Transverse colon (tissue), 4 donors: Measurements from ENCODE around the gene MAP2K4. TPM values are rescaled to one million over a fixed set of nuclear protein-coding genes. Genes with fewer than 3 reads are reported as not detected.

Experiments
- DNase-seq: peaks from one replicate; pipeline ENCODE4 v3.0.0-alpha.2; 2019
- H3K27ac ChIP-seq, 4 donors: fragments of 200-600 bp; sonication (generic); 2 replicates each; pipeline ENCODE4 v1.5.1; 2016 to 2018; ENCODE audit warnings: inconsistent platforms in 4 of 4
- H3K27me3 ChIP-seq: fragments of 200-600 bp; sonication (generic); 2 replicates; pipeline ENCODE4 v1.5.1; 2017; ENCODE audit warnings: inconsistent platforms
- H3K36me3 ChIP-seq, 4 donors: fragments of 200-600 bp; sonication (generic); 2 replicates each; pipeline ENCODE4 v1.5.1; 2017 to 2019; ENCODE audit warnings: inconsistent platforms in 4 of 4
- H3K4me1 ChIP-seq, 4 donors: fragments of 200-600 bp; sonication (generic); 2 replicates each; pipeline ENCODE4 v1.5.1; 2017 to 2020; ENCODE audit warnings: inconsistent platforms in 4 of 4
- H3K4me3 ChIP-seq, 4 donors: fragments of 200-600 bp; sonication (generic); 1 replicate in 1 of 4; 2 replicates in 3 of 4; pipeline versions ENCODE4 v1.5.1 to v1.6.1; 2017 to 2019; ENCODE audit warnings: inconsistent platforms in 4 of 4
- H3K9me3 ChIP-seq, 2 donors: fragments of 200-600 bp; sonication (generic); 2 replicates each; pipeline ENCODE4 v1.5.1; 2017 to 2019; ENCODE audit warnings: inconsistent platforms in 2 of 2
- CTCF ChIP-seq, 5 experiments: fragments of 200-600 bp in 3 of 5; fragments of 450-650 bp in 2 of 5; sonication (generic) in 3 of 5; IDR thresholded peaks; 1 replicate in 2 of 5; 2 replicates in 3 of 5; pipeline ENCODE4 v1.5.1; 2016 to 2017; ENCODE audit warnings: antibody characterized with exemption in 5 of 5, inconsistent platforms in 3 of 5, mild to moderate bottlenecking in 2 of 5, moderate library complexity in 1 of 5
- EP300 ChIP-seq: sonication (generic); formaldehyde crosslinking; IDR thresholded peaks from one replicate; pipeline ENCODE4 v1.6.1; 2017; ENCODE audit warnings: antibody characterized with exemption, low read depth
- POLR2A ChIP-seq: fragments of 450-650 bp; IDR thresholded peaks from one replicate; pipeline ENCODE4 v1.6.1; 2016; ENCODE audit warnings: antibody characterized with exemption, mild to moderate bottlenecking, moderate library complexity
- POLR2AphosphoS5 ChIP-seq, 3 donors: sonication (generic); formaldehyde crosslinking; IDR thresholded peaks; one replicate each; pipeline ENCODE4 v1.6.1; 2016; ENCODE audit warnings: antibody characterized with exemption in 3 of 3
- WGBS, 2 donors: methylation state at CpG; one replicate each; pipeline ENCODE4 v1.1.5; 2018; ENCODE audit warnings: low coverage in 1 of 2; 5-methylcytosine and 5-hydroxymethylcytosine counted together
- in situ Hi-C, 4 donors: fragments of 200-750 bp; cut with MboI; loops; one replicate each; pipeline versions ENCODE4 v1.15.0 to v1.15.1; 2017; ENCODE audit warnings: low sequenced_read_pairs in 3 of 4, low pct_ligation_motif_present in 1 of 4, low pct_unique_long_range_greater_than_20kb in 1 of 4
- intact Hi-C: fragments of 100-400 bp; cut with DNase I; formaldehyde crosslinking; loops from one replicate; pipeline ENCODE4 v1.15.1; 2023; ENCODE audit warnings: low total_unique reads
- total RNA-seq, 4 donors: library from RNA; depleted of rRNA; stranded (reverse); fragments of >200 nt; gene quantifications; one replicate each; pipeline ENCODE4 v1.1.0, GENCODE V29; 2016

MAP2K4 gene
- total RNA-seq, 4 donors from 2014 or later, result 6.2 to 24.0 (median 17.8) TPM

DNA sequence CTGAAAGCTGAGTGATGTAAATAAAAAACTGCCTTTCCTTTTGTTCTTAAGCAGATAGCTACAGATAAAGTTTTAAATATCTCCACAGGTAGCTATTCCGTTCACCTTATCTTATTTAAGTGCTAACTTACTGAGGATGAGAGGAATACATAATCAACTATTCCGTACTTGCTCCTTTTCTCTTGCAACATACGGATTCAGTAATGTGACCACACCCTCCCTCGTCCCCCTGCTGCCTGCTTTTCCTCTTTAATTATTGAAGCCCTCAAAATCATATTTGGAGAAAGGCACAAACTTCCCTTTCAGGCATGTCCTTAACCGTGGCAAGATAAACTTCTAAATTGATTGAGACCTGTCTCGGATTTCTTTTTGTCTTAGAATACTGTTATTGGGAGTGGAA lies 101.4 kb downstream of the MAP2K4 start:
- TF ChIP-seq EP300 (no peak), POLR2A (no peak), CTCF (IDR thresholded peaks at IDR 0.05) (no peak), POLR2AphosphoS5 (IDR thresholded peaks at IDR 0.05) (no peak)
- no peaks in the 10 kb centered on the region for H3K9me3 ChIP-seq
- H3K4me3 ChIP-seq, result no peak overlapping the region
- WGBS, 2 donors, result 83 to 89% methylated on average over 6 of the region's 6 CpGs
- in situ Hi-C loops, result no loop called here
- H3K36me3 ChIP-seq, result peaks cover 0 to 17% (median 9%) of the 10 kb centered on the region in 4 donors
- H3K27me3 ChIP-seq, result no peaks in the 10 kb centered on the region
- no peak overlapping the region for H3K27ac ChIP-seq
- intact Hi-C loops, result no loop called here
- no peaks in the 10 kb centered on the region for H3K4me1 ChIP-seq
- no peak for DNase-seq

DNA sequence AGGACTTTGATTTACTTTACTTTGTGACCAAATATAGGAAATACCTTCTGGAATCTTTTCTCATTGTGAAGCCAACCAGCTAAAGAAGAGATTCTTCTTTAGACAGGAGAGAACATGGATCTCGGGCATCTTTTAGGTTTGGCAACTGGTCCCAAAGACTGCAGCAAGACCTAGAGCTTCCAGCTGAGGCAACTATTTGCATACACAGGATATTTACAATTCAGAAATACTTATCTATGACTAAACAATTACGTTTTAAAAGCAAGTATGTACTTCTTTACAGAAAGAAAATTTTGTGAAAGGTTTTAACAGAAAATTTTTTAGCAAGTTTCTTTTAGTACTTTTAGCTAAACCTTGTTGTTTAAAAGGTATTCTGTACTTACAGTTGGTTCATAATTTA lies 106.5 kb downstream of the MAP2K4 start:
- DNase-seq, result no peak
- Histone ChIP-seq H3K4me1 (no peaks in the 10 kb centered on the region), H3K4me3 (no peak overlapping the region), H3K27ac (no peak overlapping the region), H3K27me3 (no peaks in the 10 kb centered on the region), H3K36me3 (peaks cover 0 to 43% (median 17%) of the 10 kb centered on the region in 4 donors), H3K9me3 (no peaks in the 10 kb centered on the region)
- TF ChIP-seq POLR2A (no peak), POLR2AphosphoS5 (IDR thresholded peaks at IDR 0.05) (no peak), CTCF (IDR thresholded peaks at IDR 0.05) (no peak), EP300 (no peak)
- in situ Hi-C loops, result no loop called here
- intact Hi-C loops, result no loop called here
- WGBS, 2 donors, result 84 to 92% methylated on average over 2 of the region's 2 CpGs

GRCh38 chr17:12127667-12128066 lies 107.0 kb downstream of the MAP2K4 start:
- 50 to 91% methylated on average over 2 of the region's 2 CpGs for WGBS, 2 donors
- Histone ChIP-seq H3K27me3 (no peaks in the 10 kb centered on the region), H3K4me3 (no peak overlapping the region), H3K36me3 (peaks cover 0 to 43% (median 18%) of the 10 kb centered on the region in 4 donors), H3K9me3 (no peaks in the 10 kb centered on the region), H3K4me1 (no peaks in the 10 kb centered on the region), H3K27ac (no peak overlapping the region)
- no peak for TF ChIP-seq POLR2A
- no peak for TF ChIP-seq EP300
- TF ChIP-seq CTCF (IDR thresholded peaks at IDR 0.05), result no peak
- no peak for TF ChIP-seq POLR2AphosphoS5 (IDR thresholded peaks at IDR 0.05)
- DNase-seq, result no peak
- intact Hi-C loops, result no loop called here
- in situ Hi-C loops, result no loop called here

- H3K9me3 ChIP-seq, result no peaks in the 10 kb centered on the region
- peaks cover 0 to 43% (median 20%) of the 10 kb centered on the region in 4 donors for H3K36me3 ChIP-seq
- no peak overlapping the region for H3K4me3 ChIP-seq
- no peaks in the 10 kb centered on the region for H3K4me1 ChIP-seq
- no peaks in the 10 kb centered on the region for H3K27me3 ChIP-seq
- intact Hi-C loops, result no loop called here
- H3K27ac ChIP-seq, result no peak overlapping the region
- TF ChIP-seq POLR2A, result no peak
- no peak for DNase-seq
- in situ Hi-C loops, result no loop called here
- 98 to 100% methylated on average over 6 to 7 of the region's 7 CpGs for WGBS, 2 donors
These were observed 108.3 kb downstream of the MAP2K4 start for GRCh38 chr17:12128946-12129345.

- in situ Hi-C loops (no loop called here), intact Hi-C loops (no loop called here)
- Histone ChIP-seq H3K27ac (no peak overlapping the region), H3K4me3 (no peak overlapping the region), H3K36me3 (peaks cover 0 to 46% (median 17%) of the 10 kb centered on the region in 4 donors), H3K4me1 (no peaks in the 10 kb centered on the region), H3K9me3 (peaks cover 0 to 5% of the 10 kb centered on the region in 2 donors), H3K27me3 (no peaks in the 10 kb centered on the region)
- WGBS, 2 donors, result 97 to 100% methylated on average over 1 to 6 of the region's 6 CpGs
- no peak for TF ChIP-seq POLR2AphosphoS5 (IDR thresholded peaks at IDR 0.05)
- TF ChIP-seq EP300, result no peak
- no peak for DNase-seq
These were observed 112.5 kb downstream of the MAP2K4 start for GRCh38 chr17:12133183-12133582.
